ENCODE data around the gene ILKAP. TPM values are rescaled to one million over a fixed set of nuclear protein-coding genes. Genes with fewer than 3 reads are reported as not detected.
A peak's percentile ranks its signal among the peaks of the same experiment; 100 is the strongest.

The ILKAP gene
- polyA plus RNA-seq, 4 donors: 38.8 to 60.8 (median 47.8) TPM

DNA sequence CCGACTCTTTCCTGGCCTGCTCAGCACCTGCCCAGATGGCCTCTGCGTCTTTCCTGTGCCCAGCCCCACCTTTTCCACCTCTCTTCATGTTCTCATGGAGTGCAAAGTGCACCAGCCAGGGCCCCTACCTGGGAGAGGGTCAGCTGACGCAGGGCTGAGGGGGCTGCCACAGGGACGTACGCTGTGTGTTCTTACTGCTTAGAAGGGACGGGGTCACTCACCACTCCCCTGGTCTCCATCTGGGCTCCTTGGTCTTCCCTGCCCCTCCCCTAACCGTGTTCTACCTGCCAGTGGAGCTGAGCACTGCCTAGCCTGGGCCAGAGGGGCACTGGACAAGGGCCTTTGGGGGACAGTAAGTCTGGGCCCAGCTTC, 36.2 kb downstream of the ILKAP start:
- no peak for DNase-seq (ENCODE audit: low read depth in 4 of 4, low spot score in 2 of 4)

DNA sequence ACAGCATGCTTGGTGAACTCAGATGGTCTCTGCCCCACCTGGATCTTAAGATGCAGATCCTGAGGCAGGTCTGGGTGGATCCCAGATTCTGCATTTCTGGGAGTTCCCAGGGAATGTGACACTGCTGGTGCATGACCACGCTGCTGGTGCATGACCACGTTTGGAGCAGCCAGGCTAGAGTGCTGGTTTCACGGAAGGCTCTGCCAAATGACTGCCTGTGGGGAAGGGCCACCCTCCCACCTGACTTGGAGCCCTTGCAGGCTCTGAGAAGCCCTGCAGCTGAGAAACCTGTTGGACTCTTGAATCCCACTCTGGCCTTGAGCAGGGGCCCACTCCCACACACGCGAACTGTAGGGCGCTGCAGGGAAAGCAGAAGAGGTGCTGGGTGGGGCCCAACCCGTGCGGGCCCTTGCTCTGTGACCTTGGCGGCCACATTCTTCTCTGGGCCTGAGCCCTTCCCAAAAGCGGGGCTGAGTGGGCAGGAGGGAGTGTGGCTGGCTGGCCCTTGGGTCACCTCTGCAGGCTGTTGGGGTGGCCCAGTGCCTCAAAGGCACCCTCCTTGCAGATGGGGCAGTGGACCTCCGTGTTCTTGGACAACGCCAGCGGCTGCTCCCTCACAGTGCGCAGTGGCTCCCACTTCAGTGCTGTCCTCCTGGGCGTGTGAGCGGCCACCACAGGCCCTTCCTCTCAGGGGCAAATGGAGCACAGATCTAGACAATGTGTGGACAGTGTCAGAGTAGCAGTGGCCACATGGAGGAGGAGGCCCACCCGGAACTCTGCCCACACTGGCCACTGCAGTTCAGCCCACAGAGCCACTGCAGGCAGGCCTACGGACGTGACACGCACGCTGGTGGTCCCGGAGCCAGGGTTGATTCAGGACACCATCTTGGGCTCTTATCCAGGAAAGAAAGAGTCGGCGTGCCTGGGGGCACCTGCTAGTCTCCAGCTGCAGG, 36.8 kb downstream of the ILKAP start:
- DNase-seq (ENCODE audit: low read depth in 4 of 4, low spot score in 2 of 4): no peak

DNA sequence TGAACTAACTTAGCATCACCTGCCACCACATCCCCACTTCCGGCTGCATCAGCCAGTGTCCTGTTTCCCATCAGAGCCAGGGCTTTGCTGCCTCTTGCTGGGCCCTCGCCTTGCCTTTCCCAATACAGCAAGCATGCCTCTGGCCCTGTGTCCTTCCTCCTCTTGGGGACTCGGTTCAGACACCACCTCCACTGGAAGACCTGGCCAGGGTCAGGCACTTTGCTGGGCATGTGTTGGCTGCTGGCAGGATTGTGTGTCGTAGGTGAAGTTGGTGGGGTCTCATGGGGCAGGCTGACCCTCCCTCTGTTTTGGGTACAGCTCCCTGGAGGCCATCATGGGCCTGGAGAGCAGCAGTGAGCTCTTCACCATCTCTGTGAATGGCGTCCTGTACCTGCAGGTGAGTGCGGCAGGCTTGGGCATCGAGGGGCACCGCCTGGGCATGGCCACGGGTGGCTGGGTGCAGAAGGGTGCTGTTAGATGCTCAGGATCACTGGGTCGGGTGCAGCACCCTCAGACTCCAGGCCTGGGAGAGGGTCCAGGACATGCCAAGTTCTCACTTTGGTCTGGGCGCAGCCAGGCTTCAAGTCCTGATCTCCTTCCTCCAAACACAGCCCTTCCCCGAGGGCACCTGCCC, 38.1 kb downstream of the ILKAP start:
- no peak for DNase-seq (ENCODE audit: low read depth in 4 of 4, low spot score in 2 of 4)

DNA sequence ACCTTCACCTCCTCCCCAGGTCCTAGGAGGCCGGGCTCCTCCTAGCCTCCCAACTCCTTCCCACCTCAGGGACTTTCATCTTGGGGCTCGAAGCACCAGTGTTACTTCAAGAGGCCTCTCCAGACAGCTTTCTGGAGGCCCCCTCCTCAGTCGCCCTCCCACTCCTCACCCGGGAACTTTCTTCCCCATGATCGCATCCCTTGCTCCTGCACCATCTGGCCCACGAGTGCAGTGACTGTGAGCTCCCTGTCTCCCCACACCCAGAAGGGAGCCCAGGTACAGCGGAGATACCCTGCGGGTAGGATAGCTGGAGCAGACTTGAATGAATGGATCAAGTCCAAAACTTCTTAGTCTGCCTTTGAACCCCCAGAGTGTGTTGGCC, 38.6 kb downstream of the ILKAP start:
- no peak for DNase-seq (ENCODE audit: low read depth in 4 of 4, low spot score in 2 of 4)

DNA sequence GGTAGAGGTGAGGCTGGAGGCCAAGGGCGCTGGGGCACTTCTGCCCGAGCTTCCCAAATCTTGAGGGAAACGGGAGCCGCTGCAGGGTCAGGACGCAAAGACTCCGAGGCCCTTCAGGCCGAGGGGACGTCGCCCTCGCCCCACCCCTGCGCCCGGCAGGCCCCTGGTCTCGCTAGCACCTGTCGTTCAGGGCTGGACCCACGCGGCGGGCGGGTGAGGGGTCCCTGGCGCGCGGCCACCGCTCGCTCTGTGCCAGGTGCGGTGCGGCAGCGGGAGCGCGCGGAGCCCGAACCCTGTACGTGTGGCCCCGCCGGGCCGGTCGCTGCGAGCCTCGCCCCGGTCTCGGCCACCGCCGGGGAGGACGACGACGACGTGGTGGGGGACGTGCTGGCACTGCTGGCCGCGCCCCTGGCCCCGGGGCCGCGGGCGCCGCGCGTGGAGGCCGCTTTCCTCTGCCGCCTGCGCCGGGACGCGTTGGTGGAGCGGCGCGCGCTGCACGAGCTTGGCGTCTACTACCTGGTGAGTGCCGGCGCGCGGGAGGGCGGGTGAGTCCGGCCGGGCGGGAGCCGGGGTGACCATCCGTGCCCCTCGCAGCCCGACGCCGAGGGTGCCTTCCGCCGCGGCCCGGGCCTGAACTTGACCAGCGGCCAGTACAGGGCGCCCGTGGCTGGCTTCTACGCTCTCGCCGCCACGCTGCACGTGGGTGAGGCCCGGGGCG, 39.9 kb downstream of the ILKAP start:
- no peak for DNase-seq (ENCODE audit: low read depth in 4 of 4, low spot score in 2 of 4)

DNA sequence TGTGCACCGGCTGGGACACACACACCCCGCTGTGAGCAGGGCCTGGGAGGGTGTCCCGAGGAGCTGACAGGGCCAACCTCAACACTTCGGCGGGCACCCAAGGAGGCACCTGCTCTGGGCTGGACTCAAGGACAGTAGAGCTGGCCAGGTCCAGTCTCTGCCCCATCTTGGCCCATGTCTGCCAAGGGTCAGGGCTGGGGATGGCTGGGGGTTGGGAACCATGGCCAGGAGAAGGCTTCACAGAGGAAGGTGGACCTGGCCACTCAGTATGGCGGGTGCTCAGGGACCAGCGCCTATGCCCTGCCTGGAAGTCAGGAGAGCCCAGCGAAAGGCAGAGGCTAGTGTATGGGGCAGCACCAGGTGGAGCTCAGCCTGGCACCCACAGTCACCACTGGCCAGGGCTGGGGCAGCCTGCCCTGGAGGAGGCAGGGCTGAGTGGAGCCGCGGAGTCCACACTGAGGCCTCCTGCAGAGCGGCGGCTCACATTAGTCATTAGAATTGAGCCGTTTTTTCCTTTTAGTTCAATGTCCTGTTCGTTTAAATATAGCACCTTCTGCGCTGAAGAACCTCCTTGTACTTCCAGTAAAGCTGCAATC, 40.6 kb downstream of the ILKAP start:
- no peak for DNase-seq (ENCODE audit: low read depth in 4 of 4, low spot score in 2 of 4)

DNA sequence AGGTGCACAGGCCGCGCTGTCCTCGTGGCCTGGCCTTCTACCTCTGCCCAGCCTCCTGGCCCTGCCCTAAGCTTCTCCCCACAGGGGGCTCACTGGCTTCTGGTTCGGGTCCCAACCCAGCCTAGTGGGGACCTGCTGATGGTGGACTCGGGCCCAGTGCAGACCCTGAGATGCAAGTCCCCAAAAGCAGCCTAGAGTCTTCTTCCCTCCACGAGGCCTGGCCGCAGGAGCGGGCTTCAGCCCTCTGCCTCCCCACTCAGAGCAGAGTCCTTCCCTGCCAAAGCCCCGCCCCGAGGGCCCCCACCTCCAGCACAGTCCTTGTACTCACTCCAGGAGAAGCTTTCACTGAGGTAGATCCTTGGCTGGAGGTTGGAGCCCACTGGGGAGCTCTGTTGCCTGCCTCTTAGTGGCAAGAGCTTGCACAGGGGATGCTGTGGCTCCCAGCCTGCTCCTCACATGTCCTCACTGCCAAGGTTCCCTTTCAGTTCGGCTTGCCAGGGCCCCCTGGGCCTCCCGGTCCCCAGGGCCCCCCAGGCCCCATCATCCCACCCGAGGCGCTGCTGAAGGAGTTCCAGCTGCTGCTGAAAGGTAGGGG, 41.1 kb downstream of the ILKAP start:
- DNase-seq (ENCODE audit: low read depth in 4 of 4, low spot score in 2 of 4): no peak

DNA sequence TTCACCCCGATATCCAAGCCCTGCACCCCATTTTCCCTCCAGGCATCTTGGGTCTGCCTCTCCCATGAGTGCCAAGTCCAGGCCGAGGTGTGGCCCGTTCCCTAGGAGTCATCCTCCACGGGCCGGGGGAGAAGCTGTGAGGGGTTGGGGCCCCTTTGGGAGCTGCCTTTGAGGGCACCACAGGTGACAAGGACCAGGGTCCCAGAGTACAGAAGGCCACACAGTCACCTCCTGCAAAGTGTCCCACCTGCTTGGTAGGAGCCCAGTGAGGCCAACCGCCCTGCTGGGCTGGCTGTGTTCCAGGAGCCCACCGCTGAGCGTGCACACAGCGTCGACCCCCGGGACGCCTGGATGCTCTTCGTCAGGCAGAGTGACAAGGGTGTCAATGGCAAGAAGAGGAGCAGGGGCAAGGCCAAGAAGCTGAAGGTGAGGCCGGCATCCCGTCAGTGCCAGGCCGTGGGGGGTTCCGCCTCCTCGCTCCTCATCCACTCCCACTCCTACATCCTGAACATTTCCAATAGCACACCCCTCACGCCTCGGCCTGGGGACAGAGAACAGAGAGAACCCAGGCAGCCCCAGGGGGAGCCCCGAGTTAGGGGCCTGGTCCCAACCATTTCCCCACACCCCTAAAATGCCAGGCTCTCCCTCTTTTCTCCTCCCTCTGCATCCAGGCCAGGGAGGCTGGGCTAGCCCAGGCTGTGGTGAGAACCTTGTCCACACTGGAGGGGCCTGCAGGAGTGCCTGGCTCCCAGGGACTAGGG, 42.0 kb downstream of the ILKAP start:
- no peak for DNase-seq (ENCODE audit: low read depth in 4 of 4, low spot score in 2 of 4)

DNA sequence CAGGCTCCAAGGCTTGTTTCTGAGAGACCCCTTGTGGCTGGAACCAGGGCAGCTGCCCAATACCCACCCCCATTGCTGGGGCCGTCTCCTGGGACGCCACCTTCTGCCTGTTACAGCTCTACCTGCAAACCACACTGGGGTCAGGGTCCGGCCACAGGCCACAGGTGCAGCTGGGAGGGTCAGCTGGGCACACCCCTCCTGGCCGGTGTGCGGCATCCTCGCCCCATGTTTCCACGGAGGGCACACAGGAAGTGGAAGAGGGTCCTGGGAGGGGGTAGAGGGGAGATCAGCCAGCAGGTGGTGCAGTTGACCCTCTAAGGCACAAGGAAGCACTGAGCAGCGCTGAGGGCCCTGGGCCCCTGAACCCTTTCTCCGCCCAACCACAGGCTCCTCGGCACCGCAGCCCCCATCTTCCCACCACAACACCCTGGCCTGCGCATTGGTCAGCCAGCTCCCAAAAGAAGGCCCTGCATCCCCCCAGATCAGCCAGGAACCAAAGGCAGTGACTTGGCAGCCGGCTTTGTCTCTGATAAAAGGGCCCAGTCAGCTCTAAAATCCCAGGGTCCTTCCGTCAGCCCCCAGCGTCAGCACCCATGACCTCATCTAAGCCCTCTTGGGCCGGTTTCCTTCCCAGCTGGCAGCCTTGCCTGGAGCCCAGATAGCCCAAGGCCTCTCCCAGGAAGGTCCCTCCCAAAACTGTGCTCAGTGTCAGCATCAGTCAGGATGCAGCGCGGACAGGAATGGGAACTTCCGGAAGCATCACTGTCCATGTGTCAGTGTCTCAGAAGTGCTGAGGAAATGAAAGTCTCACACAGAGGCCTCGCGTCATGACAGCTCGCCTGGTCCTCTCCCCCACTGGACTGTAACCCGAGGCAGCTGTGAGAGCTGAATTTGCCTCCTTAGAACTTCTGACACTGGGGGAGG, 43.0 kb downstream of the ILKAP start:
- DNase-seq (ENCODE audit: low read depth in 4 of 4, low spot score in 2 of 4): no peak

DNA sequence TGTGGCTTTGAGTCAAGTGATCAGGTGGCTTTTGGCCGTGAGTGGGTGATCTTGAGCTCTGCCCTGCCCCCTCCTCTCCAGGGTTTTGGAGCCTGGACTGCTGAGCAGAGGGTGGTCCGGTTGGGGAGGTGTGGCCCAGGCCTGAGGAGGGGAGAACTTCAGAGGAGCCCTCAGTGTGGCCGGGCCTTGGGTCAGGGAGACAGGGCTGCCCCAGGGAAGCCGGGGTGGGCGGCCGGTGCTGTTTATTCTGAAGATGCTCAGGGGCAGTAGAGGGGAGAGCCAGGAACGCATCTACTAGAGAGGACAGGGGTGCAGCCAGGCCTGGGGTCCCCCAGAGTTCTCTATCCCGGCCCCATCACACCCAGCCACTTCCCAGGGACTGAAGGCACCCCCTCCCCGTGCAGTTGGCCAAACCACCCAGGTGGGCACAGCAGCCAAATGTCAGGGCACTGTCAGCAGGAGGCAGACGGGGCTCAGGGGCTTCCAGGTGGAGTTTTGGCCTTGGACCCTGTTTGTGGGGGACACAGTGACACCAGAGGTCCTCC, 43.8 kb downstream of the ILKAP start:
- no peak for DNase-seq (ENCODE audit: low read depth in 4 of 4, low spot score in 2 of 4)

DNA sequence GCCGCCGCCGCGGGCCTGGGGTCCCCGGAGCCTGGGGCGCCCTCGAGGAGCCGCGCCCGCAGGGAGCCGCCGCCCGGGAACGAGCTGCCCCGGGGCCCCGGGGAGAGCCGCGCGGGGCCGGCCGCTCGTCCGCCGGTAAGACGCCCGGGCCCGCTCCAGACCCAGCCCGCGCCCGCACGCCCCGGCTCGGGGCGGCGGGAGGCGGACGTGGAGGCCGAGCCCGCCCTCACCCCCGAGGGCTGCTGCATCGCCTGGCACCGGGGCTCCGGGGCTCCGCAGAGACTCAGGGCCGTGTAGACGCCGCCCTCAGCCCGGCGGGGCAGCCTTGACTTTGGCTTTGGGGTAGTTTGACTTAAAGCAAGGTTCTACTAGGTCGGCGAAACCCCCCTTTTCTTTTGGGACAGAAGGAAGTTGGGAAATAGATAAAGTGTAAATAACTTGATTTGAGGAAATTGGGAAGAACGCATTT, 44.4 kb downstream of the ILKAP start:
- no peak for DNase-seq (ENCODE audit: low read depth in 4 of 4, low spot score in 2 of 4)

DNA sequence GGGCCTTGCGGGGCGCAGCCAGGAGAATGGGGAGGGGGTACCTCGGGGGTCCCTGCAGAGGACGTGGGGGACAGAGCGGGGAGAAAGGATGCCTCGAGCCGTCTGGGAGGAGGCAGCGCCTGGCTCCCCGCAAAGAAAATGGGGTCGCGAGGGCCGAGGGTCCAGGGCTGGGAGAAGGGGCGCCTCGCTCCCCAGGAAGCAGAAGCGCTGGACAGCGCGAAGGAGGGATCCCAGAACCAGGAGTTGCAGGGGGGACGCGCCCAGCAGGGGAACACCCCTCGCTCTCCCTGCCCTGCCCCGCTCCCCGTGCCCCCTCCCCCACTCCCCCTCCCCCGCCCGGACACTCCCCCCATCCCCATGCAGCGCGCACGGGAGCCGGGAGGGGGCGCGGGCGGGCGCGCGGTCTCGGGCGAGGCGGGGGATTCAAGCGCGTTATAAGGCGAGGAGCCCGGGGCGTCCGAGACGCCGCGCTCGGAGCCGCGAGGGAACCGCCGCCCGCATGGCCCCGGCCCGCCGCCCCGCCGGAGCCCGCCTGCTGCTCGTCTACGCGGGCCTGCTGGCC, 44.9 kb downstream of the ILKAP start, which contains the start of gene ERFE:
TSS of gene ERFE (plus strand) at position 462 of the 562 bp plus-strand sequence. CDS start at position 500, 38 bp downstream.
- no peak for DNase-seq (ENCODE audit: low read depth in 4 of 4, low spot score in 2 of 4)

DNA sequence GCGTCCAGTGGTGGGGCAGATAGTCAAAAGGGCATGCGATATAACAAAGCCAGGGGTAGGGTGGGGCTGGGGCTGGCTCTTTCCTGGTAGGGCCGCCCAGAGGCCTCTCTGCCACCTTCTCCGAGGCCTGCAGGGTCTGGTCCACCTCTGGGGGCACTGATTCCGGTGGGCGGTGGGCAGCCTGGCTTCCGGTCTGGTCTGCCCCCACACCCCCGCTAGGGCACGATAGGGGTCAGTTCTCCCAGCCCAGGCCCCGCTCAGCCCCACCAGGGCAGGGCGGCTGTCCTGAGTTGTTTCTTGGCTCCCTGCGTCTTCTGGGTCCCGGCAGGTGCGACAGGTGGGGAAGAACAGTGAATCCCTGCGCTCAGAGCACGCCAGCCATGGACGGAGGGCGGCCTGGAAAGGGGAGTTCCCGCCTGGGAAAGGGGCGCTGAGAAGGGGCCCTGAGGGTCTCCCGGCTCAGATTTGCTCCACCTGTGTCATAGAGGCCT, 45.4 kb downstream of the ILKAP start:
- DNase-seq (ENCODE audit: low read depth in 4 of 4, low spot score in 2 of 4): no peak

DNA sequence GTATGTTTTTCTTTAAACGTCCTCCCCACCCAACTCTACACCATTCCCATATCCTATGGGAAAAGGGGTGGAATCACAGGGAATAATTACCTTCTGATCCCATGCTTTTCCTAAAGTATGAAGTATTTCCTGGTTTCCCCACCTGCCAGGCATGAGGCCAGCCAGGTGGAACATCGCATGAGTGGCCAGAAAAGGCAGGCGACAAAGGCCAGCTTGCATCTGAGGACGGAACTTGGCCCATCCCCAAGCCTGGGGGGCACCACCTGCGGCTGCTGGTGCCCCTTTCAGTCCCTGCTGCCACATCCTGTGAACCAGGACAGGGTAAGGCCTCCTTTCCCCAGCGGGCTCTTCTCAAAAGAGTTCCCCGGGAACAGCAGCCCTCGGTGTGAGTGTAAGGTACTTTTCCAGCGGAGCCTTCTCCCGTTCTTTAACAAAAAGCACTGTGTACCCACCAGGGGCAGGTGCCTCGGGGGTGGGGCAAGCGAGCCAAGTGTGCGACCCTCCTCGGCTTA, 45.9 kb downstream of the ILKAP start:
- no peak for DNase-seq (ENCODE audit: low read depth in 4 of 4, low spot score in 2 of 4)

DNA sequence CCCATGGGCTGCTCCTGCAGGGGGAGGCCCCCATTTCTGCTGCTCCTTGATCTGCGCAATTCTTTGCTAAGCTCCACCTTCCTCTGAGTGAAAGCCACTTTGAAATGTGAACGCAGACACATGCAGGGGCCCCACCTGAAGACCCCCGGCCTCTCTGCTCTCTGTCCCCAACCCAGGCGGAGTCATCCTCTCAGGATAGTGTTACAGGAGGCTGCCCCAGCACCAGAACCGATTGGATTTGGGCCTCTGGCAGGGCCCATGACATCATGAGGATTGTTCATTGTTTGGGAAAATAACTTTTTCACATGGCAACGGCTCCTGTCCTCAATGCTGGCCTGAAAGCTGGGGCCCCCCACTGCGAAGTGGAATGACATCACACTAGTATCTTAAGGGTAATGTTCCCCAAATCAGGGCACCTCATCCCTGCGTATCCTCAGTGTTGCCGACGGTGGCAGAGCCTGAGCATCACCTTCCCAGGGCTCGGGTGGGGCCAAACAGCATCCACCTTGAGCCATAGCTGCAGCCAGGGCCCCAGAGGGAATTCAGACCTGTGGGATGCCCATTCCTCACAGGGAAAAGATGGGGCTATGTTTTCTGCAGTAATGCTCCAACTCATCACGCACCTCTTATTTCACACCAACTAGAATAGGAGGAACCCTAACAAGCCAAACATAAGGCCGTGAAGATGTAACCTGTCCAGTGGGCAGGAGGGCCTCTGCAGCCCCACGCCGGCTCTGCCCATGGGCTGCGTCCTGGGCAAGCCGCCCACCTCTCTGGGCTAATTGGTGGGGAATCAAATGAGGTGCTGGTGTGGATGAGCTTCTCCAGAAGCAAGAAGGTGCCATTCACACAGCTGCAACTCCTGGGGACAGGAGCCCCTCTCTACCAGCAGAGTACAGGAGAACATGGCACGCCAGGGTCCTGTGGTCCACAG, 47.5 kb downstream of the ILKAP start:
- no peak for DNase-seq (ENCODE audit: low read depth in 4 of 4, low spot score in 2 of 4)

DNA sequence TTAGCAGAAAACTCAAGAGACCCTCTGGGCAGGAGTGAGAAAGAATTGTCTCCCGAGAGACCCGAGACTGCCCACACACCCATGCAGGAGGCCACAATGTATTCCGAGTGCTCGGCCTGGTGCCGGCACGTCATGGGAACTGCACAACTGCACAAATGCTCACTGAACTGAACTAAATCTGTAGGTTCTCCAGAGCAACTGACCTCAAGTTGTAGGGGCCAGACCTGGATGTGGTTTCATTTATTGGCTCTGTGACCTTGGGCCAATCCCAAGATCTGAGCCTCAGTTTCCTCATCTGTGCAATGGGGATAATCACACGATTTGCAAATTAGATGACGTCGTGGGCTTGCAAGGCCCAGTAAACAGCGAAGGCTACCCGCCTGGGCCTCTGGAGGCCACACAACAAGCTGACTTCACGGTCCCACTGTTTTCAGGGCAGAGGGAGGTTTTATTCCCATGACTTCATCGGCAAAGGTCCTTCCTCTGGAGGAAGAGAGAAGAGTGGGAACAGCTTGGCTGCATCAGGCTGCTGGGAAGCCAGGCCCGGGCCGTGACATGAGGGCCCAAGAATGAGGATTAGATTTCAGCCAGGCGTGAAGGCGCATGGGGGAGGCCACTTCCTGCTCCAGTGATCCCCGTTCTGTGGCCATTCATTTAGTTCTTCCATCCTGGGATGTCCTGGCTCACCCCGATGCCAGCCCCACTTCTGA, 48.3 kb downstream of the ILKAP start:
- peak; percentile 65 to 87 (median 78) for DNase-seq (ENCODE audit: low read depth in 4 of 4, low spot score in 2 of 4)

Data from left renal cortex interstitium (tissue), 4 donors.